ENCODE results near the gene SLC3A2.
A peak's percentile ranks its signal among the peaks of the same experiment; 100 is the strongest.

SLC3A2 gene

GRCh38 chr11:62926680-62927455, 46.2 kb downstream of the SLC3A2 start:
- TF ChIP-seq, protein P1, sequence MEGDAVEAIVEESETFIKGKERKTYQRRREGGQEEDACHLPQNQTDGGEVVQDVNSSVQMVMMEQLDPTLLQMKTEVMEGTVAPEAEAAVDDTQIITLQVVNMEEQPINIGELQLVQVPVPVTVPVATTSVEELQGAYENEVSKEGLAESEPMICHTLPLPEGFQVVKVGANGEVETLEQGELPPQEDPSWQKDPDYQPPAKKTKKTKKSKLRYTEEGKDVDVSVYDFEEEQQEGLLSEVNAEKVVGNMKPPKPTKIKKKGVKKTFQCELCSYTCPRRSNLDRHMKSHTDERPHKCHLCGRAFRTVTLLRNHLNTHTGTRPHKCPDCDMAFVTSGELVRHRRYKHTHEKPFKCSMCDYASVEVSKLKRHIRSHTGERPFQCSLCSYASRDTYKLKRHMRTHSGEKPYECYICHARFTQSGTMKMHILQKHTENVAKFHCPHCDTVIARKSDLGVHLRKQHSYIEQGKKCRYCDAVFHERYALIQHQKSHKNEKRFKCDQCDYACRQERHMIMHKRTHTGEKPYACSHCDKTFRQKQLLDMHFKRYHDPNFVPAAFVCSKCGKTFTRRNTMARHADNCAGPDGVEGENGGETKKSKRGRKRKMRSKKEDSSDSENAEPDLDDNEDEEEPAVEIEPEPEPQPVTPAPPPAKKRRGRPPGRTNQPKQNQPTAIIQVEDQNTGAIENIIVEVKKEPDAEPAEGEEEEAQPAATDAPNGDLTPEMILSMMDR (conservative IDR thresholded peaks at IDR 0.05; ENCODE audit: control insufficient read depth, insufficient read depth, low read depth, low read length) = no peak
- no peak for DNase-seq (ENCODE audit: low read depth)
- no peak overlapping the region for H3K4me3 ChIP-seq (ENCODE audit: control insufficient read depth, low read depth, low read length)

DNA sequence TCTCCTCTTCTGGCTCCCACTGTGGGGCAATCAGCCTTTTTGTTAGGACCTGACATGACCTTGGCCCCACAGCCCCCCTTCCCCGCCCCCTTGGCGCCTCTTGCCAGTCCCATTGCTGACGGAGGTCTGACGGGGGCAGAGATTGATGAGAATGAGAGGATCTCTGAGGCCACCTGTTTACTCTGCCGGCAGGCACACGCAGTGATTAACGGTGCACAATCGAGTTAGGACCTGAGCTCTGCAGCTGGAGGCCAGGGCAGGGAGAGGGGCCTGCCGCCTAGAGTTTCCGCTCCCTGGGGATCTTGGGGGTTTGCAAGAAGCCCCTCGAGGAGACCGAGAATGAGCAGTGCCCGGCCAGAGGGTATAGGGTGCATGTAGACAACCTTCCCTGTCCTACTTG, 47.3 kb downstream of the SLC3A2 start:
- TF ChIP-seq, protein P1 (conservative IDR thresholded peaks at IDR 0.05; ENCODE audit: control insufficient read depth, insufficient read depth, low read depth, low read length) = no peak
- no peak overlapping the region for H3K4me3 ChIP-seq (ENCODE audit: control insufficient read depth, low read depth, low read length)

GRCh38 chr11:62930157-62930556, 49.5 kb downstream of the SLC3A2 start:
- TF ChIP-seq, protein P1 (conservative IDR thresholded peaks at IDR 0.05; ENCODE audit: control insufficient read depth, insufficient read depth, low read depth, low read length) = no peak
- H3K4me3 ChIP-seq (ENCODE audit: control insufficient read depth, low read depth, low read length) = no peak overlapping the region
- no peak for DNase-seq (ENCODE audit: low read depth)

More for the DNA sequence above, 47.3 kb downstream of the SLC3A2 start:
- DNase-seq (ENCODE audit: low read depth) = no peak

DNA sequence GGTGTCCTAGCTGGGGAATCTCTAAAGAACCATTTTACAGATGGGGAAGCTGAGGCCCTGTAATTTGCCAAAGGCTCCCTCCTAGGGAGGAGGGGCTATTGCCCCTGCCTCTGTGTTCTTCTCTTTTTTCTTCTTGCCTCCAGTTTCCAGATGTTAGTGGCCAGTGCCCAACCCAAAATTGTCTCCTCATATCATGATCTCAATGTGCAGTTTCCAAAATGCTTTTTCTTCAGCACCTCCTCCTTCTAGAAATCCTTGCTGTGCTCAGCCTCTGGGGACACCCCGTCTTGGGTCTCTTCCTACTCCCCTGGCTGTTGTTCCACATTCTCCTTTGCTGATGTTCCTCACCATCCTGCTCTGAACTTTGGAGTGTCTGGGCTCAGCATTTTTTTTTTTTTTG, 50.0 kb downstream of the SLC3A2 start:
- DNase-seq (ENCODE audit: low read depth) = no peak
- no peak overlapping the region for H3K4me3 ChIP-seq (ENCODE audit: control insufficient read depth, low read depth, low read length)
- TF ChIP-seq, protein P1 (conservative IDR thresholded peaks at IDR 0.05; ENCODE audit: control insufficient read depth, insufficient read depth, low read depth, low read length) = no peak

- peak; percentile 18 for DNase-seq (ENCODE audit: low read depth)
- H3K4me3 ChIP-seq (ENCODE audit: control insufficient read depth, low read depth, low read length) = no peak overlapping the region
- TF ChIP-seq, protein P1 (conservative IDR thresholded peaks at IDR 0.05; ENCODE audit: control insufficient read depth, insufficient read depth, low read depth, low read length) = no peak
Observed at GRCh38 chr11:62931499-62932278, 51.0 kb downstream of the SLC3A2 start.

- H3K4me3 ChIP-seq (ENCODE audit: control insufficient read depth, low read depth, low read length) = no peak overlapping the region
- TF ChIP-seq, protein P1 (conservative IDR thresholded peaks at IDR 0.05; ENCODE audit: control insufficient read depth, insufficient read depth, low read depth, low read length) = no peak
- no peak for DNase-seq (ENCODE audit: low read depth)
Observed at GRCh38 chr11:62933285-62933684, 52.6 kb downstream of the SLC3A2 start.
